Stomach (tissue), 9 donors: ENCODE data around the gene VPS51. TPM values are rescaled to one million over a fixed set of nuclear protein-coding genes. Genes with fewer than 3 reads are reported as not detected.

Experiments
- DNase-seq, 2 donors: peaks; one replicate each; pipeline versions ENCODE4 v3.0.0 to v3.0.0-alpha.2; 2013 to 2019
- H3K27ac ChIP-seq, 5 donors: fragments of 200-600 bp in 4 of 5; sonication (generic) in 4 of 5; one replicate each; pipeline ENCODE4 v1.5.1; 2013 to 2019; ENCODE audit warnings: mild to moderate bottlenecking in 1 of 5, moderate library complexity in 1 of 5
- H3K27me3 ChIP-seq, 3 donors: fragments of 200-600 bp; sonication (generic); one replicate each; pipeline ENCODE4 v1.5.1; 2017 to 2019; ENCODE audit warnings: mixed run types in 1 of 3
- H3K36me3 ChIP-seq, 4 donors: fragments of 200-600 bp; sonication (generic); 1 replicate in 3 of 4; 2 replicates in 1 of 4; pipeline ENCODE4 v1.5.1; 2016 to 2019
- H3K4me1 ChIP-seq, 4 donors: fragments of 200-600 bp; sonication (generic); one replicate each; pipeline ENCODE4 v1.5.1; 2016 to 2019
- H3K4me3 ChIP-seq, 4 donors: fragments of 200-600 bp; sonication (generic) in 3 of 4; one replicate each; pipeline ENCODE4 v1.5.1; 2016 to 2019; ENCODE audit warnings: mild to moderate bottlenecking in 1 of 4
- H3K9me3 ChIP-seq, 4 donors: fragments of 200-600 bp; sonication (generic); one replicate each; pipeline ENCODE4 v1.5.1; 2016 to 2019
- EP300 ChIP-seq: sonication (generic); formaldehyde crosslinking; IDR thresholded peaks from one replicate; pipeline ENCODE4 v1.6.1; 2017; ENCODE audit warnings: antibody characterized with exemption
- POLR2A ChIP-seq, 4 donors: fragments of 450-650 bp; IDR thresholded peaks; one replicate each; pipeline ENCODE4 v1.6.1; 2016; ENCODE audit warnings: antibody characterized with exemption in 4 of 4, control low read depth in 2 of 4, mild to moderate bottlenecking in 1 of 4, moderate library complexity in 1 of 4
- POLR2AphosphoS5 ChIP-seq, 3 donors: sonication (generic); formaldehyde crosslinking; IDR thresholded peaks; one replicate each; pipeline ENCODE4 v1.6.1; 2016; ENCODE audit warnings: antibody characterized with exemption in 3 of 3
- WGBS, 5 donors: extraction: QIAGEN DNeasy Blood & Tissue Kit in 3 of 5; methylation state at CpG; one replicate each; pipeline versions ENCODE4 v1.1.5 to v1.1.7; 2013 to 2018; 5-methylcytosine and 5-hydroxymethylcytosine counted together
- intact Hi-C: fragments of 100-400 bp; cut with DNase I; formaldehyde crosslinking; loops from one replicate; pipeline ENCODE4 v1.15.1; 2023; ENCODE audit warnings: low total_unique reads
- polyA plus RNA-seq, 3 donors: library from polyadenylated mRNA; stranded (reverse); fragments of 200-250 nt; gene quantifications; one replicate each; pipeline ENCODE4 v1.2.3, GENCODE V29; 2013
- total RNA-seq, 5 donors: library from RNA; depleted of rRNA; stranded (reverse); fragments of >200 nt; gene quantifications; one replicate each; pipeline versions ENCODE4 v1.1.0 to v1.2.3, GENCODE V29; 2014 to 2016
- TF ChIP-seq, protein P1 (sequence below), 7 experiments: fragments of 450-650 bp in 4 of 7; fragments of 200-600 bp in 3 of 7; sonication (generic) in 3 of 7; IDR thresholded peaks; one replicate each; pipeline ENCODE4 v1.5.1; 2016 to 2019; ENCODE audit warnings: antibody characterized with exemption in 7 of 7, control low read depth in 2 of 7, mild to moderate bottlenecking in 1 of 7
- donor health status: healthy with polysubstance abuse.
- donor health status: Bipolar disorder and iron deficiency.
- donor health status: healthy.

VPS51 gene
- total and polyA plus RNA-seq, 8 donors: 124 to 2,272 (median 202) TPM

DNA sequence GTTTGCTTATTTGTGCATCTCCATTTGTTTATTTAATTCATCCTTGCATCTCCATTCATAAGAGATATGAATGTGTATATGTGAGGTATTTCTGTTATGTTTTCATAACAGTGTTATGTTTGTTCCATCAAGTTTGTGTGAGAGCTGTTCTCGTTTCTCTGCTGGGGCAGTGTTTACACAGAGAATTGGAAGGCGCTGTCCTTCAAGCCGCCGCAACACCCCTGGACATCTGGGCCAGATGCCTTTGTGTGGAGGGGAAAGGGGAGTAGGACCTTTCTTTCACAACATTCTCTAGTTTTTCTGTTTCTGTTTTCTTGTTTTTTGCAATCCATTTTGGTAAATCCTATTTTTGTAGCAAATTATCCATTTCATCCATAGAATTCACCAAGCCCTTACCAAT, 8.6 kb downstream of the VPS51 start:
- Histone ChIP-seq H3K4me3 (no peak overlapping the region), H3K36me3 (peaks cover 21 to 54% (median 43%) of the 10 kb centered on the region in 4 donors), H3K27me3 (no peaks in the 10 kb centered on the region), H3K4me1 (peaks cover 10 to 64% (median 46%) of the 10 kb centered on the region in 4 donors), H3K9me3 (no peaks in the 10 kb centered on the region), H3K27ac (peak overlapping the region in 2 of 5 donors; percentile 64 to 66)
- no peak for DNase-seq
- intact Hi-C loops: no loop called here
- WGBS, 5 donors: 35 to 64% (median 52%) methylated on average over 4 of the region's 4 CpGs
- TF ChIP-seq POLR2A (IDR thresholded peaks at IDR 0.05) (no peak), POLR2AphosphoS5 (IDR thresholded peaks at IDR 0.05) (no peak), EP300 (no peak)
- TF ChIP-seq, protein P1, sequence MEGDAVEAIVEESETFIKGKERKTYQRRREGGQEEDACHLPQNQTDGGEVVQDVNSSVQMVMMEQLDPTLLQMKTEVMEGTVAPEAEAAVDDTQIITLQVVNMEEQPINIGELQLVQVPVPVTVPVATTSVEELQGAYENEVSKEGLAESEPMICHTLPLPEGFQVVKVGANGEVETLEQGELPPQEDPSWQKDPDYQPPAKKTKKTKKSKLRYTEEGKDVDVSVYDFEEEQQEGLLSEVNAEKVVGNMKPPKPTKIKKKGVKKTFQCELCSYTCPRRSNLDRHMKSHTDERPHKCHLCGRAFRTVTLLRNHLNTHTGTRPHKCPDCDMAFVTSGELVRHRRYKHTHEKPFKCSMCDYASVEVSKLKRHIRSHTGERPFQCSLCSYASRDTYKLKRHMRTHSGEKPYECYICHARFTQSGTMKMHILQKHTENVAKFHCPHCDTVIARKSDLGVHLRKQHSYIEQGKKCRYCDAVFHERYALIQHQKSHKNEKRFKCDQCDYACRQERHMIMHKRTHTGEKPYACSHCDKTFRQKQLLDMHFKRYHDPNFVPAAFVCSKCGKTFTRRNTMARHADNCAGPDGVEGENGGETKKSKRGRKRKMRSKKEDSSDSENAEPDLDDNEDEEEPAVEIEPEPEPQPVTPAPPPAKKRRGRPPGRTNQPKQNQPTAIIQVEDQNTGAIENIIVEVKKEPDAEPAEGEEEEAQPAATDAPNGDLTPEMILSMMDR (IDR thresholded peaks at IDR 0.05): no peak

DNA sequence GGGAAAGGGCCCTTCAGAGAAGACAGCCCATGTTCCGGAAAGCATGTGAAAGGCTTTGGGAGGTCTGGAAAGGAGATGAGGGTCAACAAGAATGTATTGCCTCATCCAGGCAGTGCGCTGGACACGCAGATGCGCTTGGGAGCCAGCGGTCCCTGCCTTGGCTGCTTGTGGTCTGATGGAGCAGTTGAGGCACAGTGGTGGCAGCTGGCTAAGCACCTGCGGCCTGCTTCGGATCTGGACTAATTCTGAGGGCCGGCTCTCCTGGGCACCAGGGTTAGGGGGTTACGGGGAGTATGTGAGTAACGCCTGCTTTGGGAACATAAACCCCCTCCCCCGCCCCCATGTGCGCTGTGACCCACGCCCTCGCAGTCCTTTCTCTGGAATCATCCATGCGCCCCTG, 11.1 kb downstream of the VPS51 start:
- DNase-seq: no peak
- intact Hi-C loops: no loop called here
- Histone ChIP-seq H3K4me3 (no peak overlapping the region), H3K36me3 (peaks cover 24 to 51% (median 45%) of the 10 kb centered on the region in 4 donors), H3K4me1 (peaks cover 26 to 72% (median 61%) of the 10 kb centered on the region in 4 donors), H3K9me3 (no peaks in the 10 kb centered on the region), H3K27me3 (no peaks in the 10 kb centered on the region), H3K27ac (no peak overlapping the region)
- WGBS, 5 donors: 91 to 98% (median 92%) methylated on average over 12 to 15 of the region's 15 CpGs
- TF ChIP-seq, protein P1 (IDR thresholded peaks at IDR 0.05): no peak

DNA sequence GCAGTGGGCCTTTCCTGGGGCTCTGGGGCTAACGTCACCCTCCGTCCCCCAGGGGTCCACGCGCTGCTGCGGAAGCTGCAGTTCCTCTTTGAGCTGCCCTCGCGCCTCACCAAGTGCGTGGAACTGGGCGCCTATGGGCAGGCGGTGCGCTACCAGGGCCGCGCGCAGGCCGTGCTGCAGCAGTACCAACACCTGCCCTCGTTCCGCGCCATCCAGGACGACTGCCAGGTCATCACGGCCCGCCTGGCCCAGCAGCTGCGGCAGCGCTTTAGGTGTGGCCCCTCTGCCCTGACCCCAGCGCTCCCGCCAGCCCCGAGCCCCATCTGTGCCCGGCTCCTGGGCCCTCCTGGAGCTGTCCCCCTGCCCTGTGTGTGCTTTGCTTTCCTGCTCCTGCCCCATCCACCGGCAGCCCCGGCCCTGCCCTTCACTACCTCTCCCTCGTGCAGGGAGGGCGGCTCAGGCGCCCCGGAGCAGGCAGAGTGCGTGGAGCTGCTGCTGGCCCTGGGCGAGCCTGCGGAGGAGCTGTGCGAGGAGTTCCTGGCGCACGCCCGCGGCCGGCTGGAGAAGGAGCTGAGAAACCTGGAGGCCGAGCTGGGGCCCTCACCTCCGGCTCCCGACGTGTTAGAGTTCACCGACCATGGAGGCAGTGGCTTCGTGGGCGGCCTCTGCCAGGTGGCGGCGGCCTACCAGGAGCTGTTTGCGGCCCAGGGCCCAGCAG, 11.9 kb downstream of the VPS51 start:
- peaks cover 24 to 43% (median 42%) of the 10 kb centered on the region in 4 donors for H3K36me3 ChIP-seq
- 89 to 94% (median 94%) methylated on average over 29 to 52 of the region's 52 CpGs for WGBS, 5 donors
- no peak for DNase-seq
- TF ChIP-seq, protein P1 (IDR thresholded peaks at IDR 0.05): no peak
- TF ChIP-seq POLR2A (IDR thresholded peaks at IDR 0.05): no peak
- no peak for TF ChIP-seq POLR2AphosphoS5 (IDR thresholded peaks at IDR 0.05)
- no peak for TF ChIP-seq EP300
- H3K9me3 ChIP-seq: no peaks in the 10 kb centered on the region
- peaks cover 0 to 2% (median 0%) of the 10 kb centered on the region in 3 donors for H3K27me3 ChIP-seq
- peak overlapping the region; percentile 24 to 54 (median 39) for H3K27ac ChIP-seq
- H3K4me3 ChIP-seq: peak overlapping the region in 1 of 4 donors; percentile 15
- peaks cover 30 to 72% (median 63%) of the 10 kb centered on the region in 4 donors for H3K4me1 ChIP-seq
- intact Hi-C loops: no loop called here

DNA sequence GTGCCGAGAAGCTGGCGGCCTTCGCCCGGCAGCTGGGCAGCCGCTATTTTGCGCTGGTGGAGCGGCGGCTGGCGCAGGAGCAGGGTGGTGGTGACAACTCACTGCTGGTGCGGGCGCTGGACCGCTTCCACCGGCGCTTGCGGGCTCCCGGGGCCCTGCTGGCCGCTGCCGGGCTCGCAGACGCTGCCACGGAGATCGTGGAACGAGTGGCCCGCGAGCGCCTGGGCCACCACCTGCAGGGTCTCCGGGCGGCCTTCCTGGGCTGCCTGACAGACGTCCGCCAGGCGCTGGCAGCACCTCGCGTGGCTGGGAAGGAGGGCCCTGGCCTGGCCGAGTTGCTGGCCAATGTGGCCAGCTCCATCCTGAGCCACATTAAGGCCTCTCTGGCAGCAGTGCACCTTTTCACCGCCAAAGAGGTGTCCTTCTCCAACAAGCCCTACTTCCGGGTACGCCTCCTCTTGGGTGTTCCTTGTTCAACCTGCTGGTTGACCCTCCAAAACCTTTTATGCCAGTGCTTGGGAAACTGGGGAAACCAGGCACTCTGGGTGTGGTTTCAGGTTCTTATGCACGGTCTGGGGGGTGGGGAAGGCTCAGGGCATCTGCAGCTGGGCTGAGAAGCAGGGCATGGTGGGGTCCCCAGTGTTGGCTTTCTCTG, 12.6 kb downstream of the VPS51 start:
- Histone ChIP-seq H3K27me3 (peaks cover 0 to 4% (median 0%) of the 10 kb centered on the region in 3 donors), H3K4me3 (peak overlapping the region in 1 of 4 donors; percentile 15), H3K4me1 (peaks cover 35 to 72% (median 67%) of the 10 kb centered on the region in 4 donors), H3K36me3 (peaks cover 24 to 43% (median 41%) of the 10 kb centered on the region in 4 donors), H3K9me3 (no peaks in the 10 kb centered on the region), H3K27ac (peak overlapping the region; percentile 24 to 54 (median 39))
- TF ChIP-seq POLR2AphosphoS5 (IDR thresholded peaks at IDR 0.05) (peak in 1 of 3 donors; percentile 48), EP300 (no peak), POLR2A (IDR thresholded peaks at IDR 0.05) (no peak)
- TF ChIP-seq, protein P1 (IDR thresholded peaks at IDR 0.05): no peak
- WGBS, 5 donors: 79 to 90% (median 87%) methylated on average over 18 to 38 of the region's 38 CpGs
- peak in 1 of 2 donors; percentile 80 for DNase-seq
- intact Hi-C loops: no loop called here
